Activated CD8-positive, alpha-beta T cell treated with anti-CD3 and anti-CD28 coated beads for 36 hours (primary cell): ENCODE measurements around the gene LIN28A. TPM values are rescaled to one million over a fixed set of nuclear protein-coding genes. Genes with fewer than 3 reads are reported as not detected.
A peak's percentile ranks its signal among the peaks of the same experiment; 100 is the strongest.
"Not testable (repeated sequence)": the region's sequence is repeated elsewhere in the genome, so short reads cannot be mapped to it uniquely, and the experiment has no call there.

Experiments used
- ATAC-seq: fragments of 200-7000 bp; cut with Tn5 transposase; one replicate; pipeline ENCODE4 v1.10.0; 2021; ENCODE audit warnings: mild to moderate bottlenecking, moderate library complexity
- CTCF ChIA-PET: fragments of 350-600 bp; sonication (Branson Sonifier 250); formaldehyde crosslinking; loops from one replicate; lab custom pipeline; 2021; ENCODE audit warnings: antibody characterized with exemption; lab: Charles Lee
- POLR2A ChIA-PET: fragments of 350-600 bp; sonication (Branson Sonifier 250); formaldehyde crosslinking; loops from one replicate; lab custom pipeline; 2021; ENCODE audit warnings: antibody characterized with exemption; lab: Charles Lee
- DNase-seq: peaks from one replicate; pipeline ENCODE4 v3.0.0-alpha.2; 2020
- H3K27ac Mint-ChIP-seq: one replicate; pipeline ENCODE4 v1.8.0; 2021; ENCODE audit warnings: mild to moderate bottlenecking, mixed read lengths
- H3K27me3 Mint-ChIP-seq: one replicate; pipeline ENCODE4 v1.8.0; 2021; ENCODE audit warnings: mixed read lengths
- H3K36me3 Mint-ChIP-seq: one replicate; pipeline ENCODE4 v1.8.0; 2021; ENCODE audit warnings: low read depth, mixed read lengths
- H3K4me1 Mint-ChIP-seq: one replicate; pipeline ENCODE4 v1.8.0; 2021; ENCODE audit warnings: low read depth, mixed read lengths
- H3K4me3 Mint-ChIP-seq: one replicate; pipeline ENCODE4 v1.8.0; 2021; ENCODE audit warnings: mild to moderate bottlenecking, moderate library complexity, mixed read lengths
- H3K9me3 Mint-ChIP-seq: one replicate; pipeline ENCODE4 v1.8.0; 2021; ENCODE audit warnings: mixed read lengths
- intact Hi-C: fragments of 100-400 bp; cut with micrococcal nuclease; formaldehyde crosslinking; loops from one replicate; pipeline ENCODE4 v1.10.0; 2022
- total RNA-seq, 2 experiments: library from RNA; stranded (reverse); gene quantifications; one replicate each; pipeline ENCODE4 v1.2.3, GENCODE V29; 2021
- TF ChIP-seq, protein P1 (sequence below): fragments of 200-600 bp; IDR thresholded peaks from one replicate; pipeline ENCODE4 v1.8.0; 2022; ENCODE audit warnings: antibody characterized with exemption, mild to moderate bottlenecking

Gene LIN28A
- total RNA-seq, 2 experiments from 2014 or later: not detected

DNA sequence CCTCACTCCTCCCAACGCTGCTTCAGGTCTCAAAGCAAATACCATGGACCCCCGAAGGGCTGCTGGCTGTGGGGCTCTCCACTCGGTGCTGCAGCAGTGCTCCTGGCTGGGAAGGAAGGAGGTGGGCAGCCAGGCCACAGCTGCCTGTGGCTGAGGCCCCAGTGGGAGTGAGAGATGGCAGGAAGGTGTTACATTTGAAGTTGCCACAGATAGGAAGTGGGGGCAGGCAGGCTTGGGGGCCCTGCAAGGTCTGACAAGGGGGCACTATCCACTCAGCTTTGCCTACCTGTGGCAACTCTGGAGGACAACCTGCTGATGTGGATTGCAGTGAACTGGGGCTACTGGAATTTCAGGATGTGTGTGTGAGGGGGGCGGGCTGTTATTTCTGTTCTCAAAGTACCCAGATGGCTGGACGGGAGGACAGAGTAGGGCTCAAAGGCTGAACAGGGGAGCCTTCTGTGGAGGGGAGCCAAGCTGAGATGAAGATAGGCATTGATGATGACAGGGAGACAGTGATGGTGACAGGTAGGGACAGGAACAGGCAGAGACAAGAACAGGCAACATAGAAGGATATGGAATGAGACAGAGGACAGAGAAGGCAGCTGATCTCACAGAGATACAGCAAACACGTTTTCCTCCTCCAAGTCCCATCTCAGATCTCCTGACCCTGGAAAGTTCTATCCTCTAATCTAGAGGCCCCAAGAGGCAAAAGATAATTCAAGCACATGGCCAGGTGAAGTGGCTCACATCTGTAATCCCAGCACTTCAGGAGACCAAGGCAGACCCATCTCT lies 39.8 kb upstream of the LIN28A start:
- Mint-ChIP-seq H3K27me3 (no peaks in the 10 kb centered on the region), H3K4me3 (peak overlapping the region; percentile 51), H3K4me1 (peaks cover 61% of the 10 kb centered on the region), H3K27ac (peak overlapping the region; percentile 70), H3K36me3 (peaks cover 5% of the 10 kb centered on the region), H3K9me3 (no peaks in the 10 kb centered on the region)
- peak; percentile 61 for DNase-seq
- intact Hi-C loops: loop anchor here (5.0 kb wide), 1 partner anchor 53 kb away; the partner anchor contains the start of gene CD52
- TF ChIP-seq, protein P1, sequence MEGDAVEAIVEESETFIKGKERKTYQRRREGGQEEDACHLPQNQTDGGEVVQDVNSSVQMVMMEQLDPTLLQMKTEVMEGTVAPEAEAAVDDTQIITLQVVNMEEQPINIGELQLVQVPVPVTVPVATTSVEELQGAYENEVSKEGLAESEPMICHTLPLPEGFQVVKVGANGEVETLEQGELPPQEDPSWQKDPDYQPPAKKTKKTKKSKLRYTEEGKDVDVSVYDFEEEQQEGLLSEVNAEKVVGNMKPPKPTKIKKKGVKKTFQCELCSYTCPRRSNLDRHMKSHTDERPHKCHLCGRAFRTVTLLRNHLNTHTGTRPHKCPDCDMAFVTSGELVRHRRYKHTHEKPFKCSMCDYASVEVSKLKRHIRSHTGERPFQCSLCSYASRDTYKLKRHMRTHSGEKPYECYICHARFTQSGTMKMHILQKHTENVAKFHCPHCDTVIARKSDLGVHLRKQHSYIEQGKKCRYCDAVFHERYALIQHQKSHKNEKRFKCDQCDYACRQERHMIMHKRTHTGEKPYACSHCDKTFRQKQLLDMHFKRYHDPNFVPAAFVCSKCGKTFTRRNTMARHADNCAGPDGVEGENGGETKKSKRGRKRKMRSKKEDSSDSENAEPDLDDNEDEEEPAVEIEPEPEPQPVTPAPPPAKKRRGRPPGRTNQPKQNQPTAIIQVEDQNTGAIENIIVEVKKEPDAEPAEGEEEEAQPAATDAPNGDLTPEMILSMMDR: no peak
- ATAC-seq: peak; percentile 47
- ChIA-PET POLR2A (interaction anchor here (0.6 kb wide), 3 partner anchors 19 to 225 kb away, joined by 3 to 4 read pairs (median 3); no protein-coding TSS in a partner anchor), CTCF (interaction anchor here (0.8 to 2.2 kb wide), 10 partner anchors 11 to 258 kb away, joined by 3 to 10 read pairs (median 4); partner anchors contain the start of genes CD52 and ZNF593)

- Mint-ChIP-seq H3K4me3 (no peak overlapping the region), H3K4me1 (peaks cover 72% of the 10 kb centered on the region), H3K27me3 (no peaks in the 10 kb centered on the region), H3K36me3 (peaks cover 5% of the 10 kb centered on the region), H3K9me3 (peaks cover 3% of the 10 kb centered on the region), H3K27ac (peak overlapping the region; percentile 4)
- CTCF ChIA-PET: interaction anchor here (3.7 to 4.3 kb wide), 2 partner anchors 9 to 45 kb away, joined by 24 to 53 read pairs; no protein-coding TSS in a partner anchor
- ATAC-seq (no peak), DNase-seq (peak; percentile 31)
- intact Hi-C loops: loop anchor here (5.0 kb wide), 1 partner anchor 55 kb away; the partner anchor contains the start of gene CD52
- TF ChIP-seq, protein P1: no peak
- POLR2A ChIA-PET: no interaction called here
These were observed 38.6 kb upstream of the LIN28A start for GRCh38 chr1:26372039-26372438.

- POLR2A ChIA-PET: interaction anchor here (1.2 kb wide), 1 partner anchor 84 kb away, joined by 3 read pairs; no protein-coding TSS in a partner anchor
- Mint-ChIP-seq H3K4me1 (peaks cover 78% of the 10 kb centered on the region), H3K27ac (peak within 1 kb of the TSS; percentile 68)
- H3K36me3 Mint-ChIP-seq, DNase-seq, H3K9me3 Mint-ChIP-seq, H3K4me3 Mint-ChIP-seq, ATAC-seq, H3K27me3 Mint-ChIP-seq: not testable (repeated sequence)
- intact Hi-C loops: loop anchor here (5.0 kb wide), 1 partner anchor 55 kb away; the partner anchor contains the start of gene CD52
- CTCF ChIA-PET: interaction anchor here (3.7 to 4.3 kb wide), 2 partner anchors 9 to 45 kb away, joined by 24 to 53 read pairs; no protein-coding TSS in a partner anchor
These were observed 38.0 kb upstream of the LIN28A start, which contains the start of gene ZNF683 for GRCh38 chr1:26372611-26373010. TSS of gene ZNF683 (minus strand) at chr1:26372750. CDS start at chr1:26368571, 4,179 bp downstream.

DNA sequence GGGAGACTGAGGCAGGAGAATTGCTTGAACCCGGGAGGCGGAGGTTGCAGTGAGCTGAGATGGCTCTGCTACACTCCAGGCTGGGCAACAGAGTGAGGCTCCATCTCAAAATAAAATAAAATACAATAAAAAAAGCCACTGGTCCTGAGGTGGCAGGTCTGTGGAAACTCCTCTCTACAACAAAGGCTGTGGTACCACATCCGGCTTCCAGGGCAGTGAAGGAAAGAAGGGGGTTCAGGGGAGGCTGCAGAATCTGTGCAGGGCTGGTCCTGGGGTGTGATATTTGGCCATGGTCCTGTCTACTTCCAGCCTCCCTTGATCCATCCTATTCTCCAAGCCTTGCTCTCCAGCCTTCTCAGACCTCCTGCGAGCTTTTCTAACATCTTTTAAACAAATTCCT lies 37.3 kb upstream of the LIN28A start:
- peaks cover 3% of the 10 kb centered on the region for H3K9me3 Mint-ChIP-seq
- TF ChIP-seq, protein P1: no peak
- H3K27me3 Mint-ChIP-seq: no peaks in the 10 kb centered on the region
- H3K4me1 Mint-ChIP-seq: peaks cover 81% of the 10 kb centered on the region
- intact Hi-C loops: loop anchor here (5.0 kb wide), 1 partner anchor 56 kb away; the partner anchor contains the start of gene CD52
- POLR2A ChIA-PET: interaction anchor here (1.0 to 1.2 kb wide), 2 partner anchors 9 to 85 kb away, joined by 3 to 5 read pairs; no protein-coding TSS in a partner anchor
- peak; percentile 41 for ATAC-seq
- CTCF ChIA-PET: interaction anchor here (1.3 to 4.3 kb wide), 5 partner anchors 10 to 44 kb away, joined by 5 to 53 read pairs (median 15); no protein-coding TSS in a partner anchor
- H3K27ac Mint-ChIP-seq: peak overlapping the region; percentile 68
- peaks cover 5% of the 10 kb centered on the region for H3K36me3 Mint-ChIP-seq
- H3K4me3 Mint-ChIP-seq: no peak overlapping the region
- DNase-seq: peak; percentile 67

GRCh38 chr1:26373789-26374188 lies 36.8 kb upstream of the LIN28A start:
- TF ChIP-seq, protein P1: no peak
- H3K27ac Mint-ChIP-seq: peak overlapping the region; percentile 68
- ChIA-PET POLR2A (interaction anchor here (1.0 to 1.2 kb wide), 2 partner anchors 10 to 85 kb away, joined by 3 to 5 read pairs; no protein-coding TSS in a partner anchor), CTCF (interaction anchor here (1.3 to 4.3 kb wide), 6 partner anchors 11 to 43 kb away, joined by 5 to 53 read pairs (median 14); no protein-coding TSS in a partner anchor)
- DNase-seq (no peak), ATAC-seq (no peak)
- H3K36me3 Mint-ChIP-seq: peaks cover 5% of the 10 kb centered on the region
- intact Hi-C loops: loop anchor here (5.0 kb wide), 1 partner anchor 56 kb away; the partner anchor contains the start of gene CD52
- H3K4me1 Mint-ChIP-seq: peaks cover 84% of the 10 kb centered on the region
- peaks cover 6% of the 10 kb centered on the region for H3K9me3 Mint-ChIP-seq
- no peaks in the 10 kb centered on the region for H3K27me3 Mint-ChIP-seq
- no peak overlapping the region for H3K4me3 Mint-ChIP-seq

DNA sequence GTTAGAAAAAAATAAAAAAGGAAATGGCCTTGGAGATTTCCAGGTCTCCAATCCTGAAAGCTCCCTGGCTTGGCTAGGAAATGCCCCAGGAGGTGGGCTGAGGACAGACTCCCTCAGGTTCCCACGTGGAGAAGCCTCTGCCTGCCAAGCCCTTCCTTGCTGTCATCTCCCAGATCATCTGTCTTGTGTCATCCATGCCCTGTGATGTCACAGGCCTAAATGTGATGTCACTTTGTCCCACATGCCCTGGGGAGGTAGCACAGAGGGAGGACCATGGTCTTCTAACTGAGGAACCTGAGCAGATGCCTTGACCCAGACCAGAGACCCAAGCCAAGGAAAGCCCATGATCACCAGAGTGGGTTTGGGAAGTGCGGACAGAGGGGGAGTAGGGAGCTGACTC lies 36.3 kb upstream of the LIN28A start:
- POLR2A ChIA-PET: interaction anchor here (0.6 to 1.3 kb wide), 3 partner anchors 33 to 104 kb away, joined by 3 to 6 read pairs (median 3); partner anchors contain the start of gene SH3BGRL3
- not testable (repeated sequence) for H3K27me3 Mint-ChIP-seq, H3K36me3 Mint-ChIP-seq, H3K9me3 Mint-ChIP-seq, ATAC-seq
- DNase-seq: peak; percentile 66
- CTCF ChIA-PET: interaction anchor here (1.2 to 4.3 kb wide), 8 partner anchors 11 to 53 kb away, joined by 4 to 53 read pairs (median 9); no protein-coding TSS in a partner anchor
- peak overlapping the region; percentile 68 for H3K27ac Mint-ChIP-seq
- intact Hi-C loops: loop anchor here (5.0 kb wide), 1 partner anchor 57 kb away; the partner anchor contains the start of gene CD52
- H3K4me1 Mint-ChIP-seq: peaks cover 86% of the 10 kb centered on the region
- peak overlapping the region; percentile 29 for H3K4me3 Mint-ChIP-seq
